RWPE1 (cell line): Measurements from ENCODE around the gene LACRT.

Experiments used
- CTCF ChIA-PET: fragments of 350-600 bp; sonication (Branson Sonifier 250); formaldehyde crosslinking; extraction: SDS; loops from one replicate; lab custom pipeline; 2021; lab: Yijun Ruan, JAX
- POLR2A ChIA-PET: fragments of 400-600 bp; formaldehyde crosslinking; extraction: SDS; loops from one replicate; lab custom pipeline; 2020; ENCODE audit warnings: antibody characterized with exemption; ENCODE audit not compliant: low non-redundant PET; lab: Yijun Ruan, JAX
- DNase-seq: peaks from one replicate; pipeline ENCODE4 v3.0.0; 2012; ENCODE audit warnings: low spot score
- H3K27ac ChIP-seq: fragments of 450-650 bp; 2 replicates; pipeline ENCODE4 v1.5.1; 2017
- TF ChIP-seq, protein P1 (sequence below): fragments of 450-650 bp; conservative IDR thresholded peaks from 2 replicates; pipeline ENCODE4 v1.5.1; 2017; ENCODE audit warnings: low read depth, mild to moderate bottlenecking

LACRT gene

DNA sequence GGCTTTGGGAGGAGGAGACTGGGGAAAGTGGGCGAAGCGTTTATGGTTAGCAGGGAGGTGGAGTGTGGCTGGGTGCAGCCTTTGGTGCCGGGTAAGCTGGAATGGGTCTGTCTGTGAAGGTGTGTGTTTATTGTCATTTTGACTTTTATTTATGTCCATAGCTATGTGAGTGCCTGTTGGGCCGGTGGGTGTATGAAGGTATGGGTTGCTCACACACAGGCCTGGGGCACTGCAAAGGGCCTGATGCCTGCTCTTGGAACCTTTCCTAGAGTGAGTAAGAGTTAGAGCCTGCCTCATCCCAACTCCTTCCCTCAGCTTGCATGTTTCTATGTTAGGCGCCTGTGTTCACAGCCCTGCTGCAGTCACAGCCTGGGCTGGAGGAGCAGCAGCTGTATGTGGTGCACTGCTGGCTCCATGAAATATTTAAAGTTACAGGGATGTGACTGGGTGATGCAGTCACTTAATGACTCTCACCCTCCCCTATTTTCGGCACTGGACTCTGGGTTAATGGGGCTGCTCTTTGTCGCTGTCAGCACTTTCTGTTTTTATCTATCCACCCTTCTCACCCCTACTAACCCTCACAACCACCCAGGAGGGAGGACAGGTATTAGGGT is 43.6 kb downstream of the LACRT start:
- TF ChIP-seq, protein P1, sequence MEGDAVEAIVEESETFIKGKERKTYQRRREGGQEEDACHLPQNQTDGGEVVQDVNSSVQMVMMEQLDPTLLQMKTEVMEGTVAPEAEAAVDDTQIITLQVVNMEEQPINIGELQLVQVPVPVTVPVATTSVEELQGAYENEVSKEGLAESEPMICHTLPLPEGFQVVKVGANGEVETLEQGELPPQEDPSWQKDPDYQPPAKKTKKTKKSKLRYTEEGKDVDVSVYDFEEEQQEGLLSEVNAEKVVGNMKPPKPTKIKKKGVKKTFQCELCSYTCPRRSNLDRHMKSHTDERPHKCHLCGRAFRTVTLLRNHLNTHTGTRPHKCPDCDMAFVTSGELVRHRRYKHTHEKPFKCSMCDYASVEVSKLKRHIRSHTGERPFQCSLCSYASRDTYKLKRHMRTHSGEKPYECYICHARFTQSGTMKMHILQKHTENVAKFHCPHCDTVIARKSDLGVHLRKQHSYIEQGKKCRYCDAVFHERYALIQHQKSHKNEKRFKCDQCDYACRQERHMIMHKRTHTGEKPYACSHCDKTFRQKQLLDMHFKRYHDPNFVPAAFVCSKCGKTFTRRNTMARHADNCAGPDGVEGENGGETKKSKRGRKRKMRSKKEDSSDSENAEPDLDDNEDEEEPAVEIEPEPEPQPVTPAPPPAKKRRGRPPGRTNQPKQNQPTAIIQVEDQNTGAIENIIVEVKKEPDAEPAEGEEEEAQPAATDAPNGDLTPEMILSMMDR: no peak
- DNase-seq: no peak
- CTCF ChIA-PET: interaction anchor here (0.6 to 1.0 kb wide), 3 partner anchors 11 to 41 kb away, joined by 3 to 6 read pairs (median 3); partner anchors contain the start of gene PDE1B
- H3K27ac ChIP-seq: no peak overlapping the region
- POLR2A ChIA-PET: no interaction called here

DNA sequence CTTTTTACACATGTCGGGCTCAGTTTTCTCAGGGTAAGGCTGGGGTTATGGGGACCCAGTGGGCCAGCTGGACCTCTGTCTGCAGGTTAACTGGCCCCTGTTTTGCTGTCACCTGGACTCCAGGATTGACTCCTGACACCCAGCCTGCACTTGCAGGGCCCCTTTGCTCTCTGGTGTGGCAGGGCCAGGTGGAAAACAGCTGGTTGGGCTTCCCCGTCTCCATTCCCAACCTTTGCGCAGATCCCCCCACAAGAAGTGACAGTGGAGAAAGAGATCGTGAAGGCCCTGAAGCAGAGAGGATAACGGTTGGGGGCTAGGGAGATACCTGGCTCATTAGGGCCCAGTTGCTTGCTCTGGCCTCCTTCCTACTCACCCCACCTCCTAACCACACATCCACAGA is 44.7 kb downstream of the LACRT start:
- CTCF ChIA-PET: no interaction called here
- no peak overlapping the region for H3K27ac ChIP-seq
- TF ChIP-seq, protein P1: no peak
- no peak for DNase-seq
- POLR2A ChIA-PET: no interaction called here

DNA sequence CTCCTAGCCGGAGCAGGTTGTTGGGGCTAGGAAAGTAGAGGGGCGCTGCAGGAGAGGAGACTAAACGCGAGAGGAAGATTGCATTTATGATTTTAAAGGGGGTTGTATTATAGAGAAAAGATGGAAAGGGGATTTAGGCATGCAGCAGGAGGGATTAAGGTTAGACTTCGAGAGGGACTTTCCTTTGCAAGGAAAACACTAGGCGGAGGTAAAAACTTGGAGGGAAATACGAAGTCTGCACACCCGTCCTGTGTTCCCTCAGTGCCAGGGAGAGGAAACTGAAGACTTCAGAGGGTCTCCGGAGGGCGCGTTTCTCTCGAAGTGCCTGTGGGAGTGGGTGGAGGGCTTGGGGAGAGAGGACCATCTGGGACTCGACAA is 45.8 kb downstream of the LACRT start:
- CTCF ChIA-PET: interaction anchor here (0.6 kb wide), 1 partner anchor 13 kb away, joined by 8 read pairs; no protein-coding TSS in a partner anchor
- POLR2A ChIA-PET: no interaction called here
- no peak overlapping the region for H3K27ac ChIP-seq
- no peak for DNase-seq
- TF ChIP-seq, protein P1: no peak

DNA sequence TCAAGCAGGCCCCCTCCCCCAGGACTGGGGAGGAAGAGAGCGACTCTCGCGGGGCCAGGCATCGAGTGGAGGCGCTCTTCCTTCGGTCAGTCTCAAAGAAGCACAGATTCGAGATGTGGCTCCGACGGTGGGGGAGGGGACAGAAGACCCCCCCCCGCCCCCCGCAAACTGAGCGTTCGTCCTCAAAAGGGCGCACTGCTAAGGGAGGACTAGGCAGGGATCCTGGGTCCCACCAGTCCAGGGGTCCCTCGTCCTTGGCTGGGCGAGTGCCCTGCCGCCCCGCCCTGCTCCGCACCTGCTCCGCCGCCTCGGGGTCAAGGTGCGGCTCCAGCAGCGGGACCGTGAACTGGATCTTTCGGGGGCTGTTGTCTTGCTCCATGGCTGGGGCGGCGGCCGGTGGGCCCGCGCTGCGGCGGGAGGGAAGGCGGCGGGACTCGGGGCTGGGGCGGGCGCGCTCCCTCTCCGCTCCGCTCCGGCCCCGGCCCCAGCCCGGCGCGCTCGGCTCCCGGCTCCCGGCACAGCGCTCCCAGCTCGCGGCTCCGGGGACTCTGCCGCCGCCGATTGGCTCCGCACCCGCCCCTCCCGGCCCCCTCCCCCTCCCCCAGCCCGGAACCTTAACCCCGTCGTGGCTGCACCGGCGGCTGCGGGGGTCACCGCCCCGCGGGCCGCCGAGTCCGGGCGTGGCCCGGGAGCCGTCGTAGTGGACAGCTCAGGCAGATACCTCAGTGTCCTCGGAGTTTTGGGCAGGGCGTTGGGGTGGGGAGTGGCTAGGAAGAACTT is 46.4 kb downstream of the LACRT start, which contains the start of gene PPP1R1A:
Gene PPP1R1A (minus strand): TSS at position 550 of the 780 bp plus-strand sequence. CDS start 171 bp downstream, at position 379.
- POLR2A ChIA-PET: no interaction called here

DNA sequence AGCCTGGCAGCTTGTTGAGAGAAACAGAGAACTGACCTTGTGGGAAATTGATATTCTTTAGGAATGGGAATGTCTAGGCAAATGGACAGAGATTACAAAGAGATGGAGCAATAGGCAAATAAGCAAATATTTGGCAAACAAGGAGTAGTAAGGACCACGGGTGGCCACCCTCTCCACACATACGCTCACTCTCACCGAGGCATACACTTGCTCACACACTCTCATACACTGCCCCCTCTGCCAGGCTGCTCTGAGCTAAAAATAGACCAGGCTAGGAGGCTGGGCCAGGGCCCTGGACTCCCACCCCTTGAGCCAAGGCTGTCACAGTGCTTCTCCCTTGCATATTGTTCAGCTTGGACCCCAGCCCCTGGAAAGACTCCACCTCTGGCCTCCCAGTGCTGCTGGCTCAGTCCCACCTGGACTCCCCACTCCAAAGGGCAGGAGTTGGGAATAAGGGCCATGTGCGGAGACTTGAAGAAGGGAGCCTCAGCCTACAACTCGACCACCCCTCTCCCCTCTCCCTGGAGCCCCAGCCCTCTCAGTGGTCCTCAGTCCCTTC is 47.3 kb downstream of the LACRT start:
- ChIA-PET CTCF (interaction anchor here (1.9 kb wide), 1 partner anchor 9 kb away, joined by 7 read pairs; no protein-coding TSS in a partner anchor), POLR2A (no interaction called here)
- DNase-seq: no peak
- TF ChIP-seq, protein P1: no peak
- no peak overlapping the region for H3K27ac ChIP-seq

More for the DNA sequence above, 46.4 kb downstream of the LACRT start, which contains the start of gene PPP1R1A:
- H3K27ac ChIP-seq: no peak within 1 kb of the TSS
- no peak for DNase-seq
- TF ChIP-seq, protein P1: no peak
- CTCF ChIA-PET: interaction anchor here (1.9 kb wide), 1 partner anchor 8 kb away, joined by 7 read pairs; no protein-coding TSS in a partner anchor

DNA sequence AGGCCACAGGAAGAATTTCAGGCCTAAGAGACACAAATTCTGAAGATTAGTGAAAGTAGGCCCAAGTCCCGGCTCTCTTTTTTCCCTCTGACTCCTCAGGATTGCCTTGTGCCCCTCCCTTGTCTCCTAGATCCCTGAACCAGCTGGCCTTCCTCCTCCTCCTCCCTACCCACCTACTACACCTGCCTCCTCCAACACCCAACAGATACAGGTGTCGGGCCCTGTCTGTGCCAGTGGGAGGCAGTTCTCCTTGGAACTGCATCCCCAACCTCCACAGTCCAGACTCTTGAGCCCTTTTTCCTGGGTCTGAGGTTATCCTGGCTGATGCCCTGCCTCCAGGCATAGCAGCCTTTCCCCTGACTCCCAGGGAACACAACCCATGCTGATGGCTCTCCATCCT is 48.1 kb downstream of the LACRT start:
- TF ChIP-seq, protein P1: no peak
- POLR2A ChIA-PET: no interaction called here
- CTCF ChIA-PET: interaction anchor here (1.9 kb wide), 1 partner anchor 10 kb away, joined by 7 read pairs; no protein-coding TSS in a partner anchor
- no peak overlapping the region for H3K27ac ChIP-seq
- no peak for DNase-seq
